ENCODE results near the gene ERI3. TPM values are rescaled to one million over a fixed set of nuclear protein-coding genes. Genes with fewer than 3 reads are reported as not detected.

The ERI3 gene
- polyA plus RNA-seq, 2 donors: 15.1 to 26.1 TPM

DNA sequence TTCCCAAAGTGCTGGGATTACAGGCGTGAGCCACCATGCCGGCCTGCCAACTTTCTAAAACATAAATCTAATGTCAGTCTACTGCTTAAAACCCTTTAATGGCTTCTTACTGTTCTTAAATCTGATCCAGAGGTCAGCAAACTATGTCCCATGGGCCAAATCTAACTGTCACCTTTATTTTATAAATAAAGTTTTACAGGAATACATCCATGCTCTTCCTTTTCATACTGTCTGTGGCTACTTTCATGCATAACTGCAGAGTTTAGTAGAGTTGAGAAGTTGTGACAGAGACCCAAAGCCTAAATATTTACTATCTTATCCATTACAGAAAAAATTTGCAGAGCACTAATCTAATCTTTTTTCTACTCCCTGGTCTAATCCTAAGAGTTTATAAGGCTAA is 3.8 kb downstream of the ERI3 start:
- no peak overlapping the region for H3K4me3 ChIP-seq (ENCODE audit: low read depth in 1 of 2, low read length in 2 of 2)
- no peaks in the 10 kb centered on the region for H3K36me3 ChIP-seq (ENCODE audit: control insufficient read depth in 2 of 2, insufficient read depth in 2 of 2, low read length in 1 of 2)
- WGBS, 2 donors: 92% methylated on average over 2 of the region's 2 CpGs
- H3K9me3 ChIP-seq (ENCODE audit: control insufficient read depth in 2 of 2, insufficient read depth in 1 of 2, low read depth in 1 of 2, low read length in 1 of 2): no peaks in the 10 kb centered on the region
- peaks cover 0 to 2% of the 10 kb centered on the region in 2 donors for H3K4me1 ChIP-seq (ENCODE audit: control insufficient read depth in 2 of 2, insufficient read depth in 2 of 2, low read length in 1 of 2)
- no peak overlapping the region for H3K27ac ChIP-seq (ENCODE audit: low read depth in 2 of 2, low read length in 1 of 2)
- H3K27me3 ChIP-seq (ENCODE audit: control insufficient read depth in 1 of 2, insufficient read depth in 2 of 2, low read length in 2 of 2): no peaks in the 10 kb centered on the region

DNA sequence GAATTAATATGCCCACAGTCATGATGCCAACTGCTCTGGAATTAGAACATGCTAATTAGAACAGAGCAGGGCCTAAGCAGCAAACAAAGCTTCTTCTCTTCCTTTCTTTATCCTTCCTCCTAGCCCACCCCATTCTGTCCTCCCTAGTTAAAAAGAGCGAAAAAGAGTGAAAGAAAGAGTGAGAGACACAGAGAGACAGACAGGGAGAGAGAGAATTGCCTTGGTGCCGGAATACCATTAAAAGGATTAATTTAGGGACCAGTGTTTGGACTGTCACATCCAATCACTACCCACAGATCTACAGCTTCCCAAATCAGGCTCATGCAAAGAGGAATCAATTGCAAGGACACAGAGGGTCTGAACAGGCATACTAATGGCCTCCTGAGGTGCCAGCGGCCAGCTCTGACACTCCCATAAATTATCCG is 7.0 kb downstream of the ERI3 start:
- no peaks in the 10 kb centered on the region for H3K9me3 ChIP-seq (ENCODE audit: control insufficient read depth in 2 of 2, insufficient read depth in 1 of 2, low read depth in 1 of 2, low read length in 1 of 2)
- H3K27me3 ChIP-seq (ENCODE audit: control insufficient read depth in 1 of 2, insufficient read depth in 2 of 2, low read length in 2 of 2): no peaks in the 10 kb centered on the region
- no peaks in the 10 kb centered on the region for H3K36me3 ChIP-seq (ENCODE audit: control insufficient read depth in 2 of 2, insufficient read depth in 2 of 2, low read length in 1 of 2)
- H3K4me3 ChIP-seq (ENCODE audit: low read depth in 1 of 2, low read length in 2 of 2): no peak overlapping the region
- no peak overlapping the region for H3K27ac ChIP-seq (ENCODE audit: low read depth in 2 of 2, low read length in 1 of 2)
- 88% methylated on average over 4 of the region's 4 CpGs for WGBS, 2 donors
- no peaks in the 10 kb centered on the region for H3K4me1 ChIP-seq (ENCODE audit: control insufficient read depth in 2 of 2, insufficient read depth in 2 of 2, low read length in 1 of 2)

- H3K4me1 ChIP-seq (ENCODE audit: control insufficient read depth in 2 of 2, insufficient read depth in 2 of 2, low read length in 1 of 2): no peaks in the 10 kb centered on the region
- no peaks in the 10 kb centered on the region for H3K27me3 ChIP-seq (ENCODE audit: control insufficient read depth in 1 of 2, insufficient read depth in 2 of 2, low read length in 2 of 2)
- WGBS, 2 donors: 49 to 67% methylated on average over 4 of the region's 4 CpGs
- H3K9me3 ChIP-seq (ENCODE audit: control insufficient read depth in 2 of 2, insufficient read depth in 1 of 2, low read depth in 1 of 2, low read length in 1 of 2): no peaks in the 10 kb centered on the region
- H3K36me3 ChIP-seq (ENCODE audit: control insufficient read depth in 2 of 2, insufficient read depth in 2 of 2, low read length in 1 of 2): no peaks in the 10 kb centered on the region
- H3K27ac ChIP-seq (ENCODE audit: low read depth in 2 of 2, low read length in 1 of 2): no peak overlapping the region
- no peak overlapping the region for H3K4me3 ChIP-seq (ENCODE audit: low read depth in 1 of 2, low read length in 2 of 2)
Measured at GRCh38 chr1:44347280-44347679, 7.8 kb downstream of the ERI3 start.

DNA sequence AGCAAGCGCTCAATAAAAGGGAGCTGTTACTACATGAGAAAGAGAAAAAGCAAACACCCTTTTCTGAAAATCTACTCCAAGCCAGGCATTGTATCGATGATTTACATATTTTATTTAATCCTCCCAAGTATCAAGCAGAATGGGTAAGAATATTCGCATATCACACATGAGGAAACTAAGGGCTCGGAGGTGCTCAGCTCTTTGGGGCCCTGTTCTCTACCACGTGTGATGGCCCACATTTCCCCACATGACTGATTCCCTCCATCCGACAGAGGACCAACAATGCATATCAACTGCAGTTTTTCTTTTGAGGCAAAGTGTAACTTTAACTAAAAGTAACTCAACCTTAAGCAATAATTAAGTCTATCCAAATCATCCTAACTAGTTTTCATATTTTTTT is 8.2 kb downstream of the ERI3 start:
- H3K4me3 ChIP-seq (ENCODE audit: low read depth in 1 of 2, low read length in 2 of 2): no peak overlapping the region
- no peak overlapping the region for H3K27ac ChIP-seq (ENCODE audit: low read depth in 2 of 2, low read length in 1 of 2)
- H3K36me3 ChIP-seq (ENCODE audit: control insufficient read depth in 2 of 2, insufficient read depth in 2 of 2, low read length in 1 of 2): no peaks in the 10 kb centered on the region
- WGBS, 2 donors: 87% methylated on average over 6 of the region's 6 CpGs
- no peaks in the 10 kb centered on the region for H3K27me3 ChIP-seq (ENCODE audit: control insufficient read depth in 1 of 2, insufficient read depth in 2 of 2, low read length in 2 of 2)
- H3K4me1 ChIP-seq (ENCODE audit: control insufficient read depth in 2 of 2, insufficient read depth in 2 of 2, low read length in 1 of 2): no peaks in the 10 kb centered on the region
- no peaks in the 10 kb centered on the region for H3K9me3 ChIP-seq (ENCODE audit: control insufficient read depth in 2 of 2, insufficient read depth in 1 of 2, low read depth in 1 of 2, low read length in 1 of 2)

DNA sequence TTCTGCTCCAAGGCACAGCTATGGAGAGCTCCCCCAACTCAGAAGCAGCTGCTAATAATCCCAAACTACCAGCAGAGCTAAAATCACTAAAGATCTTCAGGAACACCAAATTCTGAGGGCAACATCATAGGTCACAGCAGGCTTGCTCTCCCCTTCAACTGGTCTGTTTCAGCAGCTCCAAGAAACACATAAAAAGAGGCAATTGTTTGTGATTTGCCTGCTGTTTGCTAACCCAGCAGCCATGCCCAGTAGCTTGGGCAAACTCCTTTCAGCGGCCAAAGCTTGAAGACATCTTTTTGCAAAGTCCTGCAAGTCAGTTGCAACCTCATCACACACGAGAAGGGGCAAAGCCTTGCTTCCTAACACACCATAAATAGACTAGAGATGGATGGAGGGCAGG is 8.9 kb downstream of the ERI3 start:
- WGBS, 2 donors: 74 to 77% methylated on average over 2 of the region's 2 CpGs
- Histone ChIP-seq H3K27ac (ENCODE audit: low read depth in 2 of 2, low read length in 1 of 2) (no peak overlapping the region), H3K27me3 (ENCODE audit: control insufficient read depth in 1 of 2, insufficient read depth in 2 of 2, low read length in 2 of 2) (no peaks in the 10 kb centered on the region), H3K36me3 (ENCODE audit: control insufficient read depth in 2 of 2, insufficient read depth in 2 of 2, low read length in 1 of 2) (no peaks in the 10 kb centered on the region), H3K4me3 (ENCODE audit: low read depth in 1 of 2, low read length in 2 of 2) (no peak overlapping the region), H3K9me3 (ENCODE audit: control insufficient read depth in 2 of 2, insufficient read depth in 1 of 2, low read depth in 1 of 2, low read length in 1 of 2) (no peaks in the 10 kb centered on the region), H3K4me1 (ENCODE audit: control insufficient read depth in 2 of 2, insufficient read depth in 2 of 2, low read length in 1 of 2) (no peaks in the 10 kb centered on the region)

GRCh38 chr1:44345187-44345775 is 9.8 kb downstream of the ERI3 start:
- Histone ChIP-seq H3K27me3 (ENCODE audit: control insufficient read depth in 1 of 2, insufficient read depth in 2 of 2, low read length in 2 of 2) (no peaks in the 10 kb centered on the region), H3K9me3 (ENCODE audit: control insufficient read depth in 2 of 2, insufficient read depth in 1 of 2, low read depth in 1 of 2, low read length in 1 of 2) (no peaks in the 10 kb centered on the region), H3K27ac (ENCODE audit: low read depth in 2 of 2, low read length in 1 of 2) (no peak overlapping the region), H3K4me3 (ENCODE audit: low read depth in 1 of 2, low read length in 2 of 2) (no peak overlapping the region), H3K4me1 (ENCODE audit: control insufficient read depth in 2 of 2, insufficient read depth in 2 of 2, low read length in 1 of 2) (no peaks in the 10 kb centered on the region), H3K36me3 (ENCODE audit: control insufficient read depth in 2 of 2, insufficient read depth in 2 of 2, low read length in 1 of 2) (no peaks in the 10 kb centered on the region)

GRCh38 chr1:44339731-44340130 is 15.3 kb downstream of the ERI3 start:
- Histone ChIP-seq H3K4me3 (ENCODE audit: low read depth in 1 of 2, low read length in 2 of 2) (no peak overlapping the region), H3K9me3 (ENCODE audit: control insufficient read depth in 2 of 2, insufficient read depth in 1 of 2, low read depth in 1 of 2, low read length in 1 of 2) (peaks cover 0 to 3% of the 10 kb centered on the region in 2 donors), H3K4me1 (ENCODE audit: control insufficient read depth in 2 of 2, insufficient read depth in 2 of 2, low read length in 1 of 2) (no peaks in the 10 kb centered on the region), H3K36me3 (ENCODE audit: control insufficient read depth in 2 of 2, insufficient read depth in 2 of 2, low read length in 1 of 2) (peaks cover 4 to 6% of the 10 kb centered on the region in 2 donors), H3K27ac (ENCODE audit: low read depth in 2 of 2, low read length in 1 of 2) (no peak overlapping the region), H3K27me3 (ENCODE audit: control insufficient read depth in 1 of 2, insufficient read depth in 2 of 2, low read length in 2 of 2) (no peaks in the 10 kb centered on the region)
- 88% methylated on average over 4 of the region's 4 CpGs for WGBS, 2 donors

- Histone ChIP-seq H3K27ac (ENCODE audit: low read depth in 2 of 2, low read length in 1 of 2) (no peak overlapping the region), H3K9me3 (ENCODE audit: control insufficient read depth in 2 of 2, insufficient read depth in 1 of 2, low read depth in 1 of 2, low read length in 1 of 2) (peaks cover 0 to 3% of the 10 kb centered on the region in 2 donors), H3K4me3 (ENCODE audit: low read depth in 1 of 2, low read length in 2 of 2) (no peak overlapping the region), H3K36me3 (ENCODE audit: control insufficient read depth in 2 of 2, insufficient read depth in 2 of 2, low read length in 1 of 2) (peaks cover 8 to 10% of the 10 kb centered on the region in 2 donors), H3K27me3 (ENCODE audit: control insufficient read depth in 1 of 2, insufficient read depth in 2 of 2, low read length in 2 of 2) (no peaks in the 10 kb centered on the region), H3K4me1 (ENCODE audit: control insufficient read depth in 2 of 2, insufficient read depth in 2 of 2, low read length in 1 of 2) (no peaks in the 10 kb centered on the region)
- WGBS, 2 donors: 92 to 99% methylated on average over 2 of the region's 2 CpGs
Measured at GRCh38 chr1:44338136-44338535, 16.9 kb downstream of the ERI3 start.

GRCh38 chr1:44336668-44337067 is 18.4 kb downstream of the ERI3 start:
- Histone ChIP-seq H3K27ac (ENCODE audit: low read depth in 2 of 2, low read length in 1 of 2) (no peak overlapping the region), H3K9me3 (ENCODE audit: control insufficient read depth in 2 of 2, insufficient read depth in 1 of 2, low read depth in 1 of 2, low read length in 1 of 2) (peaks cover 0 to 3% of the 10 kb centered on the region in 2 donors), H3K36me3 (ENCODE audit: control insufficient read depth in 2 of 2, insufficient read depth in 2 of 2, low read length in 1 of 2) (peaks cover 9 to 10% of the 10 kb centered on the region in 2 donors), H3K27me3 (ENCODE audit: control insufficient read depth in 1 of 2, insufficient read depth in 2 of 2, low read length in 2 of 2) (no peaks in the 10 kb centered on the region), H3K4me1 (ENCODE audit: control insufficient read depth in 2 of 2, insufficient read depth in 2 of 2, low read length in 1 of 2) (no peaks in the 10 kb centered on the region), H3K4me3 (ENCODE audit: low read depth in 1 of 2, low read length in 2 of 2) (no peak overlapping the region)
- WGBS, 2 donors: 77 to 80% methylated on average over 3 of the region's 3 CpGs

DNA sequence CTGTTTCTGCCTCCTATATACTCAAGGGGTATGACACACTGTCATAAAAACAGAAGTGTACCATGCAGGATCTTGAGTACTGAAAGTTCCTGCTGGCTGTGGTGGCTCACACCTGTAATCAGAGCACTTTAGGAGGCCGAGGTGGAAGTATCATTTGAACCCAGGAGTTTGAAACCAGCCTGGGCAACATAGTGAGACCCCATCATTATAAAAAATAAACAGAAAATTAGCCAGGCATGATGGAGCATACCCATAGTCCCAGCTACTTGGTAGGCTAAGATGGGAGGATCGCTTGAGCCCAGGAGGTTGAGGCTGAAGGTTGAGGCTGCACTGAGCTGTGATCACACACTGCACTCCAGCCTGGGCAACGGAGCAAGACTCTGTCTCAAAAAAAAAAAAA is 20.1 kb downstream of the ERI3 start:
- Histone ChIP-seq H3K27me3 (ENCODE audit: control insufficient read depth in 1 of 2, insufficient read depth in 2 of 2, low read length in 2 of 2) (no peaks in the 10 kb centered on the region), H3K9me3 (ENCODE audit: control insufficient read depth in 2 of 2, insufficient read depth in 1 of 2, low read depth in 1 of 2, low read length in 1 of 2) (peaks cover 0 to 3% of the 10 kb centered on the region in 2 donors), H3K4me3 (ENCODE audit: low read depth in 1 of 2, low read length in 2 of 2) (no peak overlapping the region), H3K4me1 (ENCODE audit: control insufficient read depth in 2 of 2, insufficient read depth in 2 of 2, low read length in 1 of 2) (no peaks in the 10 kb centered on the region), H3K36me3 (ENCODE audit: control insufficient read depth in 2 of 2, insufficient read depth in 2 of 2, low read length in 1 of 2) (peaks cover 9 to 10% of the 10 kb centered on the region in 2 donors), H3K27ac (ENCODE audit: low read depth in 2 of 2, low read length in 1 of 2) (no peak overlapping the region)
- 93 to 96% methylated on average over 3 of the region's 3 CpGs for WGBS, 2 donors
